Measurements from ENCODE around the gene SH3RF3. TPM values are rescaled to one million over a fixed set of nuclear protein-coding genes. Genes with fewer than 3 reads are reported as not detected.

The SH3RF3 gene
- polyA plus RNA-seq, 4 donors = 4.8 to 5.7 (median 5.1) TPM

DNA sequence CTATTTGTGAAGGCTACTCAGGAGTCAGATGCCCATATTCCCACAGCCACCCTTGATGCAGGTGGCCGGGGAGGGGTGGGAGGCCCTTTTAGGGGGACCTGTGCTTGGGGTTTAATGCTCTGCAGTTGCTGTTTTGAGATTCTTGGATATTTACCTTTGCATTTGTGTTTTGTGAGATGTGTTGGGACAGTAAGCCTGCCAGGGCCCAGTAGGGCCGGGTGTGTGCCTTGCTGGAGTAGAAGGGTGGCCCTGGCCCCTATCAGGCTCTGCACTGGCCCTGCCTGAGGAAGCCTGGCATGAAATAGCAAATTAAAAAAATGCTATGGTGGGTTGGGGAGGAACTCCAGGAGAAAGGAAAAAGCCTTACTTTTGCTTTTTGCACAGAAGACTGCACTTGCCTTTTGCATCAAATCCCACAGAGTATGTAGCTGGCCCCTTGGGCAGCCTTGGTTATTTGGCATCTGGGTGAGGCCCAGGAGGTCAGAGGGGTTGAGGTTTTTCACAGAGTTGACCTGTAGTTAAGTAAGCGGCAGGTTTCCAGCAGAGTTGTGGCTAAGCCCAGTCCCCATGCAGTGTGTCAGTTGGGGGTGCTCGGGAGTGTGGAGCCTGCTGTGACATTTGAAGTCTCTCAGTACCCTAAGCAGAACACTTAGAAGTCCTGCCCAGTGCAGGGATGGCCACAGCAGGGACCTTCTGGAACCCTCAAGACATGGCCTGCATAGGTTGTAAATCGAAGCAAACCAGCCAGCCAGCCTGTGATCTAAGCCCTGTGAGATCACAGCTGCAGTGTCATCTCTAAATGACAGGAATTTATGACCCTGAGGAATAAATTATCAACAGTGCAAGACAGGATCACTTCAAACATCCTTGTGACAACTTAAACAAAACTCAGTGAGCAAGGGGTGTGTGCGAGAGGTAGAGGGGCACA, 68.8 kb downstream of the SH3RF3 start:
- DNase-seq (ENCODE audit: low read depth in 4 of 4, low spot score in 3 of 4) = no peak

DNA sequence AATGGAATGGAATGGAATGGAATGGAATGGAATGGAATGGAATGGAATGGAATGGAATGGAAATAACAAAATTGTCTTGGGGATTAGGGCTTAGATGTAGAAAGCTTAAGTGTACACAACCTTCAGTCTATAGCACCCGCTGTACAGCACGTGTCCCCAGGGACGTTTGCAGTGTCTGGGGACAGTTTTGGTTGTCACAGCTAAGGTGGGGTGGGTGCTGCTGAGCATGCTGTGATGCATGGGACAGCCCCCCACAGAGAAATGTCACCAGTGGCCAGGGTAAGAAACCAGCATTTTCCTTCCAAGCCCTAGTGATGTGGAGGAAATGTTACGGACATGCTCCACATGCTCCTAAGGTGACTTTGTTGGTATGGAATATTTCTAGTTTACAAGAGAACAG, 70.8 kb downstream of the SH3RF3 start:
- DNase-seq (ENCODE audit: low read depth in 4 of 4, low spot score in 3 of 4) = no peak

DNA sequence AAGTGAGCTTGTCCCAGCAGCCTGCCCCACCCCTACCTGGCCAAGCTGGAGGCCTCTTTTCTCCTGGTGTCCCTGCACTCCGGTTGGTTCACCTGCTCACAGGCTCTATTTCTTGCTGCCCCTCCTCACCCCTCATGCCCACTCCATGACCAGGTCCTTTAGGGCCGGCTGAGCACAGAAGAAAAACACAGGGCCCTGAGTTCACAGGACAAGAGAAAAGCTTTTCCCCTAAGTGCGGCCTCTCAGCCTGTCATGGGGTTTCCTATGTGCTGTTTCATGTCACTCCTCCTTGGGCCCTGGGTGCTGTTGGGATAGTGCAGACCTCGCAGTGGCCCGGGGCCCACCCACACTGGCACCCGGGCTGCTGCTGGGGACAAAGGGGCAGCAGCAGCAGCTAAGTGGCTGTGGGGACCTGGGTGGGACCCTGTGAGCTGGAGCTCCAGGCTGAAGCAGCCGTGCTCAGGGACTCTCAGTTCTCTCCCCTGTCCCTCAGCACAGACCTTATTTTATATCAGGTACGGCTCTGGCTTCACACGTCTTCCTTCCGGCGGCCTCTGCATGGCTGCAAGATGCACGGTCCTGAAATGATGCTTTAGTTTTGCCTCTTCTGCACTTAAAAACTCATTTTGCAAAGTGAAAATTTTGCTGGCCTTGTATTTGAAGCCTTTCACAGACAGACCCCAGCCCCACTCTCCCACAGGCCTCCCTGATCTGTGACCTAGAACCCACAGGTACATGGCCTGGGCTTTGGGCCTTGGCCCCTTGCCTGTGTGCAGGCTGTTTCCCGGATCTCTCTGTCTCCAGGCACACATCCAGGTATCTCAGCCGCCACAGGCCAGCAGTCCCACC, 71.8 kb downstream of the SH3RF3 start:
- DNase-seq (ENCODE audit: low read depth in 4 of 4, low spot score in 3 of 4) = no peak

DNA sequence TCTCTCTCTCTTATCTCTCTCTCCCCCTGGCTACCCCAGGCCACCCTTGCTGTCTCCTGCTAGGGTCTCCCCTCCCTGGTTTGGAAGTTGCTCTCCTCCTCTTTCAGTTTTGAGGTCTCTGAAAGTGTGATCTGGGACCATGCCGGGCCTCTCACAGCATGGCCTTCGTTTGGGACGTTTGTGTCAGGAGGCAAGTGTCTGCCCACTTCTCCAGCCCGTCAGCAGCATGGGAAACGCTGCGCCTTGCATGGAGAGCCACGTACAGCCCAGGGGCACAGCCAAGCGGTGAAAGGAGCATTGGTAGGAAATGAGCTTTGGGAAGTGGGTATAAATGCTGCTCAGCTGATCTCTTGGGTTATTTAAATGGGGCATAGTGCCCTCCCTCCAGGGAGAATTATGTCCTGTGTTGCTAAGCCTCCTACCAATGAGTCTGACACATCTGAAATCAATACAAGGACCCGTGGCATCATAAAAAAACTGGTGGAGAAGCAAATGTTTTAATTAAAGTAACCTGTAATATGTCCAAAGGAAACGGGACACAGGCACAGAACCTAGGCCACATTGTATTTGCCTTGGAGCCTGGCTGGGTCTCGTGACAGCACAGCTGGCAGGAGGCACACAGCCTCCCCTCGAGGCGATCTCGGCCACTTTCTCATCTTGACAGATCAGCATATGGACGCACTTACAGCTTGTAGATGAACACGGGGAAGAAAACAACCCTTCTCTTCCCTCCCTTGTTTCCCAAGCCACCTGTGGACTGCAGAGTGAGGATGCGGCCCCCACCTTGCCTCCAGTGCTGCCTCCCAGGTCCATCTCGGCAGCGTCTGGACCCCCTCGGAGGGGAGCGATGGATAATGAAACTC, 72.7 kb downstream of the SH3RF3 start:
- DNase-seq (ENCODE audit: low read depth in 4 of 4, low spot score in 3 of 4) = no peak

DNA sequence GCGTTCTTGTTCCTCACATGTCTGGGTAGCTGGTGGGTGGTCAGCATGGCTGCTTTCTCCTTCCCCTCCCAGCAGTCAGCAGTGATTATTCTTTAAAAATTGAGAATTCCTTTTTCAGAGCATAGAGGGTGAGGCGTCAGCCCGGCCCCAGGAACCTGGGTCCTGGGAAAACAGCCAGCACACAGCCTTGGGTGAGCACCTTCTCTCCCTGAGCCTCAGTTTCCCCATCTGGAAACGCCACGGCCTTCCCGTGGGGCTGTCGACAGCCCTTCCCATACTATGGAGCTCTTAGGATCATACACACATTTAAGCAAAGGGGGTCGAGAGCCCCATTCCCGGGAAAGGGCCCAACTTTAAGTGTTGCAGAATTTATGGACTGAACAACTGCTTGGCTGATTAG, 73.5 kb downstream of the SH3RF3 start:
- DNase-seq (ENCODE audit: low read depth in 4 of 4, low spot score in 3 of 4) = no peak

DNA sequence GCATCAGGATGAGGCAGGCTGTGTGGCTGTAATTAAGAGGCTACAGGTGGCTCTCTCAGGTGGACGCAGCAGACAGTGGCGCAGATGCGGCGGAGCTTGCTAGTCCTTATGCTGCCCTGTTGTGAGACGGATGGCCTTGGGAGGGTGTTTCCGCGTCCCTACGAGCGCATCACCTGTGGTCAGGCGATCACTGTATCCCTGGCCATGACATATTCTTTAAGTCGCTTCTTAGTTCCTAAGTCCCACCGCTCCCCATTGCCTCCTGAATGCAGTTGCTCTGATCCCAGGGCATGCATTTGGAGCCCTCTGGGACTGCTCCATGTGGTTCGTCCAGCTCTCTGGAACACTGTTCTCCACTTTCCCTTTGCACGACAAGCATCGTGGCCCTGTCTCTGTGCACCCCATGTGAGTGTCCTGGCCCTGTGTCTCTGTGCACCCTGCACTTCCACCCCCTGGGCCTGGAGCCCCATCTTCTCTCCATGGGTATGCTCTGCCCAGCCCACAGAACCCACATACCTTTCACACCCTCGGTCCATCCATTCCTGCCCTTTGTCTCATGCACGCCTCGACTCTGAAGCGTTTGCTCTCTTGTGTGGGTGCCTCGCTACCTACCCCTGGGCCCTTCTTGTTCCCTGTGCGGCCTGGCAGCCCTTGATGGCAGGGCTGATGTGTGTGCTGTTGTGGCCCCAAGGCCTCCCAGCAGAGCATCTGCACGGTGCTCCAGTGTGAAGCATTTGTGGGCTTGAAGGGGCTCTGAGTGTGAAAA, 74.4 kb downstream of the SH3RF3 start:
- DNase-seq (ENCODE audit: low read depth in 4 of 4, low spot score in 3 of 4) = no peak

DNA sequence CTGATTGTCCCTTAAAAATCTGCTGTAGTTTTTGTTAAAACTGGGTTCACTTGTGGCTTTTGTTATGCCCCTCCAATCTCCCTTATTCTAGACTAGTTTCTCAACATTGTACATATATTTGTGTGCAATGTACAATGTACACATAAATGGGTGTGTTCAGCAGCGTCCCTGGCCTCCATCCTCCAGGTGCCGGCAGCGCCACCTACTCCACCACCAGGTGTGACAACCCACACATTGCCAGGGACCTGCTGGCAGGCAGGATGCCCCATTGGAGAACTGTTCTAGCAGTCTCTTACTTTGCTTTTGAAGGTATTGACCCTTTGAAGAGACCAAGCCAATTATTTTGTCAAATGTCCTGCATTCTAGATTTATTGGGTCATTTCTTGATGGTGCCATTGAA, 75.4 kb downstream of the SH3RF3 start:
- DNase-seq (ENCODE audit: low read depth in 4 of 4, low spot score in 3 of 4) = no peak

DNA sequence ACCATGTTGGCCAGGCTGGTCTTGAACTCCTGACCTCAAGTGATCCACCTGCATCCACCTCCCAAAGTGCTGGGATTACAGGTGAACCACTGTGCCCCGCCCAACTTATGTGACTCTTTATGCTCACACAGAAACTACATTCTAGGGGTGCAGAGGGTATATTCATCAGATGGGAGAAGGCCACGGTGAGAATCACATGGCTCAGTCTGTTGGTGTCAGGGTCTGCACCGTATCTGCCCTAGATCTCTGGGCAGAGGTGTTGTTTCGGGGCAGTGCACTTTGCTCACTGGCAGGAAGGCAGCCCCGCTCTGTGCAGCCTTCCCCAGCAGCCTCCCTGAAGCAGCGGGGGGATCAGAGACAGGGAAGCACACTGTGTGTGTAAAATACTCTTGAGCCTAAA, 76.4 kb downstream of the SH3RF3 start:
- DNase-seq (ENCODE audit: low read depth in 4 of 4, low spot score in 3 of 4) = no peak

DNA sequence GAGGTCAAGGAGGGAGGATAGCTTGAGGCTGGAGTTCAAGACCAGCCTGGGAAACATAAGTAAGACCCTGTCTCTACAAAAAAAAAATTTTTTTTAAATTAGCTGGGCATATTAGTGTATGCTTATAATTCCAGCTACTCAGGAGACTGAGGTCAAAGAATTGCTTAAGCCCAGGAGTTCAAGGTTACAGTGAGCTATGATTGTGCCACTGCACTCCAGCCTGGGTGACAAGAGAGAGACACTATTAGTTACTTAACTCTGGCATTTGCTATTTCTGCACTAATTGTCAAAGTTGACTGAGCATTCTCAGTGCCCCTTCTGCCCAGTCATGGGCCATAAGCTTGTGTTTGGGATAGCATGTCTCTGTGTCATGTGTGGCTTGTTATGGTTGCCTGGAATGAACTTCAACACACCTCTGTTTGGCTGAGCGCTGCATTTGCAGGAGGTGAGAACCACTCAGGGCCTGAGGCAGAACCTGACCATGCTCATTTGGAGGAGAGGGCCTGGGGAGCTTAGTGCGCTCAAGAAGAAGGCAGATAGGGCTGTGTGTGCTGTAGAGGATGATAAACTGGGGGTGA, 77.7 kb downstream of the SH3RF3 start:
- DNase-seq (ENCODE audit: low read depth in 4 of 4, low spot score in 3 of 4) = no peak

DNA sequence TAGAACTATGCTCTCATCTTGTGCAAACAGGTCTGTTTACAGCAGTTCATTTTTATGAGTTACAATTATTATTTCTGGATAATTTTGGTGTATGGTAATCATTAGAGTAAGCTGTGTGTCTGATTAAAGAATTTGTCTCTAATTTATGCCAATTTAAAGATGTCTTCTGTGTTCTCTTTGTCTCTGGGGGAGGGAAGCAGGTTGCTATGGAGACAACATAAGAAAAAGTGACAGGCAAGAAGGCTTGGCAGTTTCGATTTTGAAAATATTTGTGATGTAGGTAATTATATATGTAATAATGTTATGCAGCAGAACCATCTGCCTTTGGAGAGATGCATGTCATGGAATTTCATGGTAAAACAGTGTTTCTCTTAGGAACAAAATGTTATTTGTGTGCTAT, 78.2 kb downstream of the SH3RF3 start:
- DNase-seq (ENCODE audit: low read depth in 4 of 4, low spot score in 3 of 4) = no peak

DNA sequence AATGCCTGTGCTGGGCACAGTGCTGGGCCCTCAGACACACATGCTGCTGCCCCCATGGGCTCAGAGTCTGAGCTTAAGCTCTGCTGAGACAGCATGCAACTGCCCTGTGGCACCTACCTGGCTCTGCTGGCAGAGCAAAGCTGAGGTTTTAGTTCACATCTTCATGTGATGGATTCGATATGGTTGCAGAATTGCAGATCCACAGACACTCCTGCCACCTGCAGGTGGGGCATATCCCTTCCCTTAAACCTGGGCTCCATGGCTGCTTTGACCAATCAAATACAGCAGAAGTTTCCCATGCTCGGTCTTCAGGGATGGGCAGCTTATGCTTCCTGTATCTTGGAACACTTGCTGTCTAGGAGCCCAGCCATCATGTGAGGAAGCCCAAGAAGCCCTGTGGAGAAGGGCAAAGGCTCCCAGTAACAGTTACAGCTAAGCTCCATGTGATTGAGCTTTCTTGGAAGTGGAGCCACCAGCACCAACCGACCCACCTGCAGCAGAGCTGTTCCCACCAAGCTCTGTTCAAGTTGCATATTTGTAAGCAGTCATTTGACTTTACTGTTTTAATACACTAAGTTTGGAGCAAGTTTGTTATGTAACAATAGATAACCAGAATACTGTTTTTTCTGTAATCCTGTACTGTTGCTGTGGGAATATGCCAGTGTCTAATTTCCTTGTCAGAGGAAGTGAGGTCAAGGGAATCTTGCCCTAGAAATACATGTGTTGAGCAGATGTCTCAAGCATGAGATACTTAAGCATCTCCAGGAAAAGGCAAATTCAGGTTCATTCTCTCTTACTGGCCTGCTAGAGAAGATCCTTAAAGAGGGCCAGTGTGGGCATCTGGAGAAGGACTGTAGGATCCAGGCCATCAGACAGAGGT, 79.3 kb downstream of the SH3RF3 start:
- no peak for DNase-seq (ENCODE audit: low read depth in 4 of 4, low spot score in 3 of 4)

DNA sequence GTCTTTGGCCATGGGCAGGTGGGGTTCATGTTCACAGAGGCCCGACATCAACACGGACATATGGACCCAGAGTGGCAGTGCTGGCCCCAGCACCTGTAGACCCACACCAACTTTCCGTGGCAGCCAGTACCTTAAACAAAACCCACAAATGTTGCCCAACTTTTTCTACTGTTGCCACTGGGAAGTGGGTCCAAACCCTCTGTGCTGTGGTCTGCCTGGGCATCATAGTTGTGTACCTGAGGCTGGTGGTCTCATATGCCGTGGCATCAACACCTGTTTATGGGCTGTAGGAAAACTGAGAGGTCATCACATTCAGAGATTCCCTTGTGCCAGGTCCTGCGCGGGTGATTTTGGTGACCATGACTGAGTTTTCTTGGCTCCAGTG, 79.9 kb downstream of the SH3RF3 start:
- no peak for DNase-seq (ENCODE audit: low read depth in 4 of 4, low spot score in 3 of 4)

DNA sequence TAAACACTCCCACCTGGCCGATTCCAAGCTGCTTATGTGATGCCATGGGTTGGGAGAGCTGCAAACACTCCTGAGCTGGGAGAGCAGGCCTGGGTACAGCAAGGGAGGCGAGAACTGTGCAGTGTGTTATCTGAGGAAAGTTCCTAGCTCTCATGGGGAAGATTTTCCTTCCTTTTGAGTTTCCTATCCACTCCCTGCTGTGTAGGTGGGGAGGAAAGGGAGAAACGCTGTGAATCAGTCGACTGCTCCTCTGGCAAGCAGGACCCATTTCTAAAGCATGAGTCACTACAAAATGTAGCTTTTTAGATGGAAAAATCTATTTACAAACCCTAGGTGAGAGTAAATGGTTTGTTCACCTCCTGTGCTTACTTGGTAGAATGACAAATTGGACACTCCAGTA, 80.4 kb downstream of the SH3RF3 start:
- no peak for DNase-seq (ENCODE audit: low read depth in 4 of 4, low spot score in 3 of 4)

DNA sequence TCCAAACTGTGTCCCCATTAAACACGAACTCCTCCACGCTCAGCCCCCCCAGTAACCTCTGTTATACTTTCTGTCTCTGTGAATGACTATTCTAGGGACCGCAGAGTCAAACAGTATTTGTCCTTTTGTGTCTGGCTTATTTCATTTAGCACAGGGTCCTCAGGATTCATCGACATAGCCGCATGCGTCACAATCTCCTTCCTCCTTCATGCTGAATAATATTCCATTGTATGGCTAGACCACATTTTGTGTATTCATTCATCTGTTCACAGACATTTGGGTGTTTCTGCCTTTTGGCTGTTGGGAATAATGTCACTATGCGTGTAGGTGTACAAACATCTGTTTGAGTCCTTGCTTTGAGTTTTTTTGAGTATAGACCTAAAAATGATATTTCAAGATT, 80.9 kb downstream of the SH3RF3 start:
- no peak for DNase-seq (ENCODE audit: low read depth in 4 of 4, low spot score in 3 of 4)

DNA sequence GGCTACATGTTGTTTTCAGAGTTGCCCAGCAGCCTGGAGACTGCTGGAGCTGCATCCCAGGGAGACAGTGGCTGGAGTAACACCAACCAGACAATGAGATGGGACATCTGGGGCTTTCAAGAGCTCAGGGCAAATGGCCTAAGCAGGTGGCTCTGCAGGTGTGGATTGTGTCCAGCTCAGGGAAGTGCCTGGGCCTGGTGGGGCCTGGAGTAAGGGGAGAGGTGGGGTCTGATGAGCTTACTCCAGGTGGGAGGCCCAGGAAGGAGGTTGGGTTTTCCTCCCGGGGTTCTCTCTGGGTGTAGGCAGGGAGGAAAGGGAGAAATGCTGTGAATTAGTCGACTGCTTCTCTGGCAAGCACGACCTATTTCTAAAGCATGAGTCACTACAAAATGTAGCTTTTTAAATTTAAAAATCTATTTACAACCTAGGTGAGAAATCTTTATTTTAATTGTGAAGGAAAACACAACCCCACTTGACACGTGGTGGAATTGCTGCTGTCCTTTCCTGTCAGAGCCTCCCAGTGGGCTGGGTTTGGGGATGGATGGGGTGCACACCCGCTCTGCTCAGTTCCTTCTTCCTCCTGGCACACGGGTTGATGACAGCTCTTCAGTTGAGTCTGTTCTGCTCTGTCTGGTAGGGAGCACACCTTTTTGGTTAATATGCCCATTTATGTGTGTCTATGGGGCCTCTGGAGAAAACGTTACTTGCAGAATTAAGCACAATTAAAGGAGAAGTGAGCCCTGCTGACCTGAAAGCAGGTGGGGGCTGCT, 81.6 kb downstream of the SH3RF3 start:
- DNase-seq (ENCODE audit: low read depth in 4 of 4, low spot score in 3 of 4) = no peak

DNA sequence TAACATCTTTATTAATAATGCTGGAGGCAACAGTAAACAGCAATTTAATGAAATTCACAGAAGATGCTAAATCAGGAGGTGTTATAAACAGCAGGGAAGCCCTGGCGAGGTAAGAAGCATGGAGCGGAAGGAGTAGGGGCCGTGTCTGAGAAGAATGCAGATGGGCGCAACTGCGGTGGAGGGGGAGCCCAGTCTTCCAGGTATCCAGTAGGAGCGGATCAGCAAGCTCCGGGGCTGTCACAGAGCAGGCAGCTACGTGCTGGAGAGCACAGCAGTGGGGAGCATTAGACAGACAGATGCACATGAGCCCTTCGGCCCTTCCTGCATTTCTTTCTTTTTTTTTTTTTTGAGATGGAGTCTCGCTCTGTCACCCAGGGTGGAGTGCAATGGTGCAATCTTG, 82.3 kb downstream of the SH3RF3 start:
- no peak for DNase-seq (ENCODE audit: low read depth in 4 of 4, low spot score in 3 of 4)

DNA sequence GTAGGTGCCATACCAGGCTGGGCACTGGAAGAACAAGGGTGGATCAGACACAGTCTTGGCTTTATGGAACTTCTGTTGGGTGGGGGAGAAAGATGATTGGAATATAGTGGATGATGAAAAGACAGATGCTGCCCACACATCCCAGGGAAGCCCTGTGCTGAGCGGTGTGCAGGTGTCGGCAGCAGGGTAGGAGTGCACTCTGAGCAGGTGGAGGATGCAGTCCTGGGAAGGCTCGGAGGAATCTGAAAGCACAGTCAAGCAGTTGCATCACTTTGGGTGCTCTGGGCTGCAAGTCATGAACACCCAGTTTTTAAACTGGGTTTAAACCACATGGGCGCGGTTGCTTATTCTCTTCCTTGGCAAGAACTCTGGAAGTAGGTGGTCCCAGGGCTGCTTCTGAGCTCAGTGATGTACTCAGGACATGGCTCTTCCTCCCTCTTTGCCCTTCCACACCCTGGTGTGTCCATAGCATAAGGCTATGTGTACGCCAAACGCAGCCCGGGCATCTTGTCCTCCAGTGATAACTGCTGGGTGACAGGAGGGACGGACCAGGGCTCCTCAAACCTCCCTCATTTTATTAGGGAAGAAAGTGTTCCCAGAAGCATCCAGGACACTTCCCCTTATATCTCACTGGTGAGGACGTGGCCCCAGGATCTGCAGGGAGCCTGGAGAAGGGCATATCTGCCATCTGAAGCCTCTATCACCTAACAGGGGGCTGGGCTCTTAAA, 84.0 kb downstream of the SH3RF3 start:
- no peak for DNase-seq (ENCODE audit: low read depth in 4 of 4, low spot score in 3 of 4)
